GM18517 (cell line): ENCODE measurements around the gene TRIM71.
"Not testable (repeated sequence)": the region's sequence is repeated elsewhere in the genome, so short reads cannot be mapped to it uniquely, and the experiment has no call there.

Experiments used
- ATAC-seq: cut with Tn5 transposase; IDR thresholded peaks from one replicate; pipeline ENCODE4 v1.9.1; 2021; ENCODE audit warnings: mild to moderate bottlenecking, moderate library complexity; ENCODE audit not compliant: unreplicated experiment

Gene TRIM71

DNA sequence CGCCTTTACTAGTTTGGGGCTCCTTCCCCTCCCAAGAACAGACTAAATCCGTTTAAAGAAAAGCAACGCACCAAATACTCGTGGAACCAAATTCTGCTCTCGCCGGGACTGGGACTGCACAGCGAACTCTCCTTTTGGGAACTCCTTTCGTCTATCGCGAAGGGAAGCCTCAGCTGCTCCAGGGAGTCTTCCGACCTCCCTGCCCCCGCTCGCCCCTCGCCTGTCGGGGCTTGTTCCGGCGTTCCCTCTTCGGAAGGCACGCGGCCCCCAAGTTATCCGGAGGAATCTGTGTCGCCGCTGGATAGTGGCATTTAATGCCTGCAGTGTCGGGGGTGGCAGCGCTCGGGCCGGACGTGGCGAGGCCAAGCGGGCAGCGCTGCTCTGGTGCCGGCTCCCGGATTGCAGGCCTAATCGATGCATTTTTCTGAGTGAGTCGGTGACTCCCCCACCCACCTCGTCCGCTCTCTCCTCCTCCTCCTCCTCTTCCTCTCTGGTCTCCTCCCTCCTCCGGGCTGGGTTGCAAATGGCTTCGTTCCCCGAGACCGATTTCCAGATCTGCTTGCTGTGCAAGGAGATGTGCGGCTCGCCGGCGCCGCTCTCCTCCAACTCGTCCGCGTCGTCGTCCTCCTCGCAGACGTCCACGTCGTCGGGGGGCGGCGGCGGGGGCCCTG is at the start of gene TRIM71:
Gene TRIM71 (plus strand): TSS at position 440 of the 671 bp plus-strand sequence. CDS start 84 bp downstream, at position 524.
- ATAC-seq, result no peak

DNA sequence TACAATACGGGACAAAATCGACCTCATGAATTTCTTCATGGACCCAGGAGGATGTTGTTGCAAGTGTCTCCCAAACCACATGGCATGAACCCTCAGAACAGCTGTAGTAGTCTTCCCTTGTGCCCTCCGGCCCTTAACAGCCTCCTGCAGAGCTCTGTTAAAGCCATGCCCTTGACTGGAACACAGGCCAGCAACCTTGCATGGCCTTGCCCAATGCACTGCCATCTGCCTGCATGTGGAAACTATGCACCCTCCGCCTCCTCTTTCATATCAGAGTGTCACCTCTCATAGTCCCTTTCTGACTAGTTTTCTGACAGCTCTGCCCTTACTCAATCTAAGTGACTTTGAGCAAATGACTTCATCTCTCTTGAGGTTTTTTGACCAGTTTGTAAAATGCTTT is 39.4 kb upstream of the TRIM71 start:
- ATAC-seq, result no peak

DNA sequence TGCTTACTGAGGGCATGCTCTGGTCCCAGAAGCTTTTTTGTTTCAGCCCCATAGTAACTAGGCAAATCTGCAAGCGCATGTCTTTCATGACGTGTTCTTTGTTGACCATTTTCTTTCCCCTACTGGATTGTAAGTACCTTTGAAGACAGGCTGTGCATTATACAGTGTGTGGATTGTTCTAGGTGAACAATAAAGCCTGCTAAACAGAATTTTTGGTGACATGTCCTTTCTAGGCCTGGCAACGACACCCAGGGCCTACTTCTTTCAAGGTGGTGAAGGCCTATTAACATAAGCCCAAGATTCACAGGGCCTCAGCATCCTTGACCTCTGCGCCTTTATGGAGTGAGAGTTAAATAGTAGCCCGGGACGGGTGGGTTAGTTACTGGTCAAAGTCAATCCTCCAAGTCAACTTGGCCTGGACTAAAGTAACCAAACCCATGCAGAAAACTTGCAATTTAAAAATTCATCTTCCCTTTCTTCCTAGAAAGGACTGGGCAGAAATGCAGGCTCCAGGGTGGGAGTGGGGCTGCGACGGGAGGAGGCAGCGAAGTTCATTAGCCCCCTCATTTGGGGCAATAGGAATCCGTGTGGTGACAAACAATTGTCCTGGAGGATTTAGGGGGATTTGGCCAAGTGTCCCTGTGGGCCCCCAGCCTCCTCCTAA is 37.6 kb upstream of the TRIM71 start:
- ATAC-seq, result no peak

GRCh38 chr3:32780735-32781210 is 37.0 kb upstream of the TRIM71 start:
- ATAC-seq, result peak; percentile 23

DNA sequence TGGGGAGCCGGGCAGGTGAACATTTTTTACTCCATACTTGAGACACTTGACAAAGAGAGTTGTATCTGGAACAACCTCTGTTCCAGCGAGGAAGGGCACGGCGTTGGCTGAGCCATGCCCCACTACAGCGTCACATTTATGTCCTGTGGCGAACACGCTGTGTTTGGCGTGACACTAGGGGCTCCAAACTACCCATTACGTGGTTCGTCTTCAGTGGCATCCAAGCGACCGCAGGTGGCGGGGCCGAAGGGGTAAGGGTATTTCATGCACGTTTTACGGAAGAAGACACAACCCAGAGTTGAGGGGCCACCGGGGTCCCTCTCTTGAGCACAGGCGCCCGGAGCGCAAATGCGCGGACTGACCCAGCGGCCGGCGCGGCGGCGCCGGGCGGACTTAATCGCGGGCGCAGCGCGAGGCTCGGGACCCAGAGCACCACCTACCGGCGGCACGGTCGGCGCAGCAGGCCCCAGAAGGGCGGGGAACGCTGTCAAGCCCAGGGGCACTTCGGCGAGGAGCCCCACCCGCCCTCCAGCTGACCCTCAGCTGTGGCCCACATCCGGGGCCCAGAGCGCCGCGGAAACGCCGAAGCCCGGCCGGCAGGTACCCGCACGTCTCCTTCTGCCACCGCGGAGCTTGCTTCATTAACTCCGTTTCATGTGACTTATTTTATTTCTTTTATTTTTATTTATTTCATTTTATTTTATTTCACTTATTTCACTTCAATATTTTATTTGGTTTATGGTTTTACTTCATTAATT is 36.4 kb upstream of the TRIM71 start:
- peak; percentile 86 for ATAC-seq

- not testable (repeated sequence) for ATAC-seq
Measured at GRCh38 chr3:32781969-32782270, 35.9 kb upstream of the TRIM71 start.

GRCh38 chr3:32782407-32782806 is 35.4 kb upstream of the TRIM71 start:
- ATAC-seq, result no peak

- ATAC-seq, result no peak
Measured at GRCh38 chr3:32791833-32792232, 26.0 kb upstream of the TRIM71 start.

DNA sequence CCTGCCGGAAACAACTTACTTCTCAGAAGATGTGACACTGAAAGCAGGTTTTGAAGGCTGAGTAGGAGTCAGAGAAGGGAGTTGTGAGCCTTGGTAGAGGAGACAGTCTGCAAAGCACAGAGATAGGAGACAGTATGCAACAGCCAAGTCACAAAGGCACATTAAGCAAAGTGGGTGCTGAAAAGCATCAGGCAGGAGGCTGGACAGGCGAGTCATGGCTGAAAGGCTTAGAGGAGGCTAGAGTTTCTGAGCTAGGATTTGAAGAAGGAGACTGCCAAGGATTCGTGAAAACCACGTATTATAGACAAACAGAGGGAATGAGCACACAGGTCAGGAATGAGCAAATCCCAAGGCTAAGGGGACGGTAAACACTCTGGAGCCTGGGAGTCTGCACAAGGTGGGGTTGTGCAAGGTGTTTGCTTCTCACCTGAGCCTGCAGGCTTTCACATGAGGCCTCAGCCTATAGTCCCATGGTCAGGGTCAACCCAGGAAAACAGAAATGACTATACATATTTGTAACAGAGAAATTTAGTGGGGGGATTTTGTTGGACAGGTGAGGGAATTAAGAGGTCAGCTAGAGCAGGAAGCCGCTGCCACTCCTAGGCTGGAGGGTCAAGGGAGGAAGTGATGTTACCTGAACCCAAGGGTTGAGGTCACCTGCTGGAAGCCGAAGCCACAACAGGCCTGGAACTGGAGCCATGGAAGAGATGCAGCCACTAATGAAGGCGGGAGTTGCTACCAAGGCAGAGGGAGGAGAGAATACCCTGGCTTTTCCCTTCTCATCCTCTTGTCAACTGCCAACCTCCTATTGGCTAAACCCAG is 23.1 kb upstream of the TRIM71 start:
- ATAC-seq, result no peak

DNA sequence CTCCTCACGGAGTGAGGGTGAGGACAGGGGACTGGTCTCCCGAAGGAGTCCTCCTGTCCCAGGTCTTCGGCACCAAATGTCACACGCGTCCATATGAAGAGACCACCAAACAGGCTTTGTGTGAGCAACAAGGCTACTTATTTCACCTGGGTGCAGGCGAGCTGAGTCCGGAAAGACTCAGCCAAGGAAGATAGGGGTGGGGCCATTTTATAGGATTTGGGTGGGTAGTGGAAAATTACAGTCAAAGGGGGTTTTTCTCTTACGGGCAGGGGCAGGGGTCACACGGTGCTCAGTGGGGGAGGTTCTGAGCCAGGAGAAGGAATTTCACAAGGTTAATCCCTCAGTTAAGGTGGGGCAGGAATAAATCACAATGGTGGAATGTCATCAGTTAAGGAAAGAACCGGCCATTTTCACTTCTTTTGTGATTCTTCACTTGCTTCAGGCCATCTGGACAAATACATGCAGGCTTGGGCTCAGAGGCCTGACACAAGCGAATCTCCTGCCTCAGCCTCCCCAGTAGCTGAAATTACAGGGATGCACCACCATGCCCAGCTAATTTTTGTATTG is 21.3 kb upstream of the TRIM71 start:
- ATAC-seq, result not testable (repeated sequence)

GRCh38 chr3:32797776-32798175 is 20.0 kb upstream of the TRIM71 start:
- no peak for ATAC-seq

DNA sequence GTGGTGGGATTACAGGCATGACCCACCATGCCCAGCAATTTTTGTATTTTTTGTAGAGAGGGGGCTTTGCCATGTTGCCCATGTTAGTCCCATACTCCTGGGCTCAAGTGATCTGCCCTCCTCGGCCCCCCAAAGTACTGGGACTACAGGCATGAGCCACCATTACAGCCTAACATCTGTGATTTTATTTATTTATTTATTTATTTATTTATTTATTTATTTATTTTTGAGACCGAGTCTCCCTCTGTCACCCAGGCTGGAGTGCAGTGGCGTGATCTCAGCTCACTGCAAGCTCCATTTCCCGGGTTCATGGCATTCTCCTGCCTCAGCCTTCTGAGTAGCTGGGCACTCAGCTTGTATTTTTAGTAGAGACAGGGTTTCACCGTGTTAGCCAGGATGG is 16.4 kb upstream of the TRIM71 start:
- not testable (repeated sequence) for ATAC-seq

GRCh38 chr3:32813180-32813579 is 4.6 kb upstream of the TRIM71 start:
- peak; percentile 64 for ATAC-seq

DNA sequence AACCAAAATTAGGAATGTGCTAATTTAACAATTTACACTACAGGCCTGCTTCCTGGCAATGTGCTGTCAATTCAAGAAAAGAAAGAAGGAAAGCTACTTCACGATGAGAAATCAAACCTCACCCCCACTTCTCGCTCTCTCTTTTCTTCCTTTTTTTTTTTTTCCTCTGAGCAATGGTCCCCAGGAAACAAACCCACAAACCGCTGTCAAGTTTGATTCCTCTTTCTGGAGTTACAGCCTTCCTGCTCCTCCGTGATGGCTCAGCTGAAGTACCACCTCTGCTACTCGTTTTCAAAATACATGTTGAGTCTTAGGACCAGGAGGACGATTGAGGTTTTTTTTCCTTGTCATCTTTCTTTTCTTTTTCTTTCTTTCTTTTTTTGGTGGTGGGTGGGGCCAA is 3.4 kb upstream of the TRIM71 start:
- no peak for ATAC-seq

- ATAC-seq, result no peak
Measured at GRCh38 chr3:32815841-32816438, 1.9 kb upstream of the TRIM71 start.

GRCh38 chr3:32816439-32817256 is 1.1 kb upstream of the TRIM71 start:
- ATAC-seq, result no peak

DNA sequence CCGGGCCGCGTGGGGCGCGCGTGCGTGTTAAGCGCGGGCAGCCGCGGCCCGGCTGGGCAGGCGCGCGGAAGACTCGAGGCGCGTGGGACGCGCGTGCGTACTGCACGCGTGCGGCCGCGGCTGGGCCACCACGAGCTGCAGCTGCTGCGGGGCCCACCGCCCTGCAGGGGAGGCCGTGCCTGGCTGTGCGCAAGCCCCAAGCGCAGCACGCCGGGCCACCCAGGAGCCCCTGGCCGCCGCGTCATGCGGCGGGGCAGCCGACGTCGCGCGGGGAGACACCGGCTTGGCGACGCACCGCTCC is 590 bp upstream of the TRIM71 start:
- no peak for ATAC-seq

GRCh38 chr3:32818229-32818969 is 602 bp downstream of the TRIM71 start:
- no peak for ATAC-seq

DNA sequence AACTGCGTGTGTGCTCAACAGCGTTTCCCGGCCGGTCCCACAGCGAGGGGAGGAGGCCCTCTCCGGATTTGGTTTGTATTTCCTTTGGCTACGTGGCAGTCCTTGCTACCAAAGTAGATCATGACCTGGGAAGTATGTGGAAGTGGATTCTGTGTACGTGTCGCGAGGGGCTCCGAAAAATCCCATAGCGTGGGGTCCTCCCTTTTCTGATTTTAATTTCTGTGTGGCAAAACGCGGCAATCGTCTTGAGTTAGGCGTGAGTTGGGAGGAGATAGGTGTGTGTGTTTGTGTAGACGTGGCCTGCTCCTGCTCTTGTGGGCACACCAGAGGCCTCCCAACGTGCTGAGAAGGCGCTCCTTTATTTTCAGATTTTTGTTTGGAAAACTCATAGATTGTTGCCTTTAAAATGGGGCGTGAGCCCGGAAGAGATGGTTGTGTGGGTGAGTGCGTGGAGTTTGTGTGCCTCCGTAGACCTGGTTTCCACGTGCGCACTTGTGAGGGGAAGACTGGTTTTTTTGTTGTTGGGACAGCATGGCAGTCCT is 1.2 kb downstream of the TRIM71 start:
- ATAC-seq, result no peak
